ENCODE measurements around the gene SH3BP1. TPM values are rescaled to one million over a fixed set of nuclear protein-coding genes. Genes with fewer than 3 reads are reported as not detected.
A peak's percentile ranks its signal among the peaks of the same experiment; 100 is the strongest.

SH3BP1 gene
- total and polyA plus RNA-seq, 2 of the 8 experiments (the other 6 are each of a cell fraction or from before 2014, with no cell fraction given): 23.9 to 40.3 TPM

- no peak for TF ChIP-seq SP2 (IDR thresholded peaks at IDR 0.05; ENCODE audit: low read length)
- TF ChIP-seq JUND (IDR thresholded peaks at IDR 0.05; ENCODE audit: low read length): no peak
- peak; percentile 56 for TF ChIP-seq KDM4A (IDR thresholded peaks at IDR 0.05; ENCODE audit: low read depth, low read length, severe bottlenecking)
- TF ChIP-seq RXRA (IDR thresholded peaks at IDR 0.05; ENCODE audit: insufficient read depth, low read depth, low read length): no peak
- TF ChIP-seq CEBPB (IDR thresholded peaks at IDR 0.05; ENCODE audit: low read depth, low read length): no peak
- TF ChIP-seq SRF (IDR thresholded peaks at IDR 0.05; ENCODE audit: low read depth, low read length): no peak
- no peak for TF ChIP-seq CTBP2 (IDR thresholded peaks at IDR 0.05; ENCODE audit: borderline replicate concordance, insufficient read depth, insufficient read length, low read length)
- TF ChIP-seq TAF7 (optimal IDR thresholded peaks at IDR 0.05; ENCODE audit: borderline replicate concordance, low read depth, low read length): peak; percentile 23
- TF ChIP-seq MAFK (IDR thresholded peaks at IDR 0.05; ENCODE audit: low read depth, low read length): no peak
- peak in 1 of 2 experiments; percentile 47; a peak in 1 of 4 replicates for TF ChIP-seq RAD21 (IDR thresholded peaks at IDR 0.05 in 1 of 2, conservative IDR thresholded peaks at IDR 0.05 in 1 of 2; ENCODE audit: low read depth in 2 of 2, low read length in 2 of 2)
- TF ChIP-seq POLR2AphosphoS5 (IDR thresholded peaks at IDR 0.05; ENCODE audit: low read depth, low read length): 0 out of 2 replicates have a peak, but pooled peaks have one; percentile 23
- no peak for TF ChIP-seq CHD2 (IDR thresholded peaks at IDR 0.05; ENCODE audit: low read length)
- peak; percentile 60; the same call in 1 of the 2 replicates for TF ChIP-seq TAF1 (IDR thresholded peaks at IDR 0.05; ENCODE audit: low read depth, low read length)
- TF ChIP-seq BACH1 (IDR thresholded peaks at IDR 0.05; ENCODE audit: low read length): peak; percentile 47
- TF ChIP-seq ZNF274 (IDR thresholded peaks at IDR 0.05; ENCODE audit: borderline replicate concordance, extremely low read depth, low read length): no peak
- no peak for TF ChIP-seq ATF2 (IDR thresholded peaks at IDR 0.05; ENCODE audit: low read length)
- TF ChIP-seq NRF1 (IDR thresholded peaks at IDR 0.05; ENCODE audit: low read depth, low read length): no peak
- no peak for TF ChIP-seq RBBP5 (IDR thresholded peaks at IDR 0.05; ENCODE audit: borderline replicate concordance, low read depth, low read length)
- TF ChIP-seq HDAC6 (IDR thresholded peaks at IDR 0.05; ENCODE audit: low read depth, low read length): no peak
- no peak for TF ChIP-seq TCF12 (IDR thresholded peaks at IDR 0.05; ENCODE audit: low read depth, low read length)
- TF ChIP-seq POLR2A (IDR thresholded peaks at IDR 0.05; ENCODE audit: control extremely low read depth in 1 of 2, low read depth in 2 of 2, low read length in 2 of 2): peak in 1 of 2 experiments; percentile 58; a peak in 1 of 3 replicates
- no peak for TF ChIP-seq KDM5A (IDR thresholded peaks at IDR 0.05; ENCODE audit: low read length)
- TF ChIP-seq CREB1 (IDR thresholded peaks at IDR 0.05): no peak
Observed at GRCh38 chr22:37696657-37697537, 57.4 kb downstream of the SH3BP1 start, which contains the start of gene TRIOBP (continued).

Measured in H1 (cell line).